T-helper 22 cell (primary cell): ENCODE measurements around the gene TRIM68.

Source experiments
- DNase-seq: peaks from one replicate; pipeline ENCODE4 v3.0.0-alpha.2; 2020; ENCODE audit warnings: low read depth

Gene TRIM68, protein sequence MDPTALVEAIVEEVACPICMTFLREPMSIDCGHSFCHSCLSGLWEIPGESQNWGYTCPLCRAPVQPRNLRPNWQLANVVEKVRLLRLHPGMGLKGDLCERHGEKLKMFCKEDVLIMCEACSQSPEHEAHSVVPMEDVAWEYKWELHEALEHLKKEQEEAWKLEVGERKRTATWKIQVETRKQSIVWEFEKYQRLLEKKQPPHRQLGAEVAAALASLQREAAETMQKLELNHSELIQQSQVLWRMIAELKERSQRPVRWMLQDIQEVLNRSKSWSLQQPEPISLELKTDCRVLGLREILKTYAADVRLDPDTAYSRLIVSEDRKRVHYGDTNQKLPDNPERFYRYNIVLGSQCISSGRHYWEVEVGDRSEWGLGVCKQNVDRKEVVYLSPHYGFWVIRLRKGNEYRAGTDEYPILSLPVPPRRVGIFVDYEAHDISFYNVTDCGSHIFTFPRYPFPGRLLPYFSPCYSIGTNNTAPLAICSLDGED

DNA sequence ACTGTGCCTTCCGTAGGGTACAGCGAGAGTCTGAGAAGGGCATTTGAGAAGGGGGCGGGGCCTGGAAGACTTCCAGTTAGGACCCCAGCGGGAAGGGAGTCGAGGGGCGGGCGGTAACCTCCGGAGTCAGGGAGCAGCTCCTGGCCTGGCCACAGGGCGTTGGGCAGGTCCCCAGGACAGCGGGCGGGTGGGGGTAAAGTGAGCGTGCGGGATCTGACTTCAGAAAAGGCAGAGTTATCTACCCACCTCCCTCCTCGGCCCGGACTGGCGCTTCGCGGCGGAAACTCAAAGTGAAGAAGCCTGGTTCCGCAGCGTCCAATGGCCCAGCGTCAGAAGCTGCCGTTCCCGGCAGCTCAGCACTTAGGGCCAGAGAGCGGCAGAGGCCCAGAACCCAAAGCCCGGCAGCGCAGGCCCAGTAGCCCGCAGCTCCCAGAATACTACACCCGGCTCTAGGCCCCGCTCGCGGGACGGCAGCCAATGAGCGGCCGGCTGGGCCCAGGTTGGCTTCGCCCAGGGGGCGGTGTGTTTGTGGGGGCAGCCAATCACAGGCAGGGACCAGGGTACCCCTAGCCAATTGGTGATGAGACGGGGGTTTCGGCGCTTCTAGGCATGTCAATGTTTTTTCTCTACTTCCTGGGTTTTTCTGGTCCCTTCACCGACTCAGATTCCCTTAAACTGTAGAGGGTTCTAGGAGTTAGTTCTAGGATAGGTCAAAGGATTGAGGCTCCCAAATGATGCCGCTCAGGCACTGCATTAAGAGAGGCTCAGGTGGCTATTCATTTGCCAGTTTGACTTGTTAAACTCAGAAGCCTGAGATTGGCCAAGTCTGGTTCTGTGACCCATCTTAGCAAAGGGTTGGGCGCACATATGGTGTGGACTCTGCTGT lies at the start of gene TRIM68:
Gene TRIM68, minus strand, starts transcription at position 451 of the 886 bp plus-strand sequence. CDS start 2,727 bp downstream, outside the sequence.
- DNase-seq, result peak; percentile 87

DNA sequence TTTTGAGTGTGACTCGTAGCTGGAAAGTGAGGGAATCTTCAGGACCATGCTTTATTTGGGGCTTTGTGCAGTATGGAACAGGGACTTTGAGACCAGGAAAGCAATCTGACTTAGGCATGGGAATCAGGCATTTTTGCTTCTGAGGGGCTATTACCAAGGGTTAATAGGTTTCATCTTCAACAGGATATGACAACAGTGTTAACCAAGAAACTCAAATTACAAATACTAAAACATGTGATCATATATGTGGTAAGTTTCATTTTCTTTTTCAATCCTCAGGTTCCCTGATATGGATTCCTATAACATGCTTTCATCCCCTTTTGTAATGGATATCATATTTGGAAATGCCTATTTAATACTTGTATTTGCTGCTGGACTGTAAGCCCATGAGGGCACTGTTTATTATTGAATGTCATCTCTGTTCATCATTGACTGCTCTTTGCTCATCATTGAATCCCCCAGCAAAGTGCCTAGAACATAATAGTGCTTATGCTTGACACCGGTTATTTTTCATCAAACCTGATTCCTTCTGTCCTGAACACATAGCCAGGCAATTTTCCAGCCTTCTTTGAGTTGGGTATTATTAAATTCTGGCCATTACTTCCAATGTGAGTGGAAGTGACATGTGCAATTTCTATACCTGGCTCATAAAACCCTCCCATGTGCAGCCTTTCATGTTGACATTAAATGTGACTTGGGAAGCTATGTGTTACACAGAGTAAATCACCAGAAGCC lies 46.8 kb upstream of the TRIM68 start:
- no peak for DNase-seq

DNA sequence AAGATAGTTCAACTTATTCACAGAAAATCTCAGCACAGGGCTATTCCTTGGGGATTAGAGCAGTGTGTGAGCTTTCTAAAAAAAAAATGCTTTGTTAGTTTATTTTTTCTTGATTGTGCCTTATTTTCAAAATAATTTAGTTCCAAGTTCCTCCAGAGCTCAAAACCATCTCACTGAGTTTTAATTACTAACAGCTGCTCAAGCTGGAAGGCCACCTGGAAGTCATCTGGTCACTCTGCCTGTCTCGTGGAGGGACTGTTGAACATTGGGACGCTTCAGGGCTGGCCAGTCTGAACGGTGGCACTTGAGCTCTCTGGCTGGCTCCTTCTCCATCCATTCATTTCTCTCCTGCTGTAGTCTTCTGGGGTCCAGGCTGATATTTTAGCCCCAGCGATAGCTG lies 39.7 kb upstream of the TRIM68 start:
- DNase-seq, result no peak

DNA sequence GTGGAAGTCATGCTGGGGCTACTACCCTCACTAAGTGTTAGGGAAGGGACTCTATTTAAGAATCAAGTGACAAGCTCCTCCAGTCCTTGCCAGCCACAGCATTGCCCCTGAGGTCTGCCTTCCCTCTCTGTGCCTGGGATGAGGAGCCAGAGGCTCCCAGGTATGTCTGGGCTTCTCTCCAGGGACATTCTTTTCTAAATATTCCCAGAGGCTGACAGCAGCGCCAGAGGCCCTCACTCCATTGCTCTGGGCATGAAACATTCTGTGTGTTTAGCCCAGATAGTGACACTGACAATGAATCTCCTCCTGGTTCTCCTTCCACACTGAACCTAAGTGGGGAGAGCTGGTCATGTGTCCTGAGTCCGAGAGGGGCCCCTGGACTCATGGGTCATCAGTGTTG lies 37.9 kb upstream of the TRIM68 start:
- no peak for DNase-seq

DNA sequence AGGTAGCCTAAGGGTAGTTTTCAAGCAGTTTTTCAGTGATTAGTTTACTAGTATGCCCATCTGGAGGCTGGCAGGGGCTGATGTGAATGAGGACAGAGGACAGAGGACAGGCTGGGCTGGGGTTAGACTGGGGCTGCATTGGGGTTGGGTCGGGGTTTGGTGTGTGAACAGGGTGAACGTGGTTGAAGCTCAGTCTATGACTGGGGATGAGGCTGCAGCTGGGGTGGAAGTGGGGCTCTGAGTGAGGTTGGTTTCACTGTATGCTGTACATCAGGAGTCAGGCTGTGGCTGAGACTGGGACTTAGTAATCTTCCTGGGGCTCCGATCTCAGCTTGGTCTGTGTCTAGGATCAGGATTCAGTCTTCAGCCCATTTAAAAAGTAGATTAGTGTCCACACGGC lies 36.2 kb upstream of the TRIM68 start:
- DNase-seq, result no peak

DNA sequence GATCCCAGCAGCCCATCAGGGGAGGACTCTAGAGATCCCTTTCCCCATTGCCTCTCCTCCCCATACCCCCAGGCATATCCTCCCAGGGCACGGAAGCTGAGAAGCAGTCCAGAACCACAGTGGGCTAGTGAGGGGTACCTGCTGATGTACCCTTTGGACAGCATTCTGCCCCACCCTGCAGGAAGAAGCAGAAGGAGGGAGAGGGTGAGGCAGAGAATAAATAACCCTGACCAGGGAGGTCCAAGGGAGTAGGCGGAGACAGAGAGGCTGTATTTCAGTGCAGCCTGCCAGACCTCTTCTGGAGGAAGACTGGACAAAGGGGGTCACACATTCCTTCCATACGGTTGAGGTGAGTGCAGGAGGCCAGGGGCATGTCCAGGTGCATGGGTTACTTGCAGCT lies 35.7 kb upstream of the TRIM68 start, which contains the start of gene OR51E1:
Gene OR51E1, plus strand, starts transcription at position 301 of the 400 bp plus-strand sequence. CDS start 8,545 bp downstream, outside the sequence.
- DNase-seq, result no peak

DNA sequence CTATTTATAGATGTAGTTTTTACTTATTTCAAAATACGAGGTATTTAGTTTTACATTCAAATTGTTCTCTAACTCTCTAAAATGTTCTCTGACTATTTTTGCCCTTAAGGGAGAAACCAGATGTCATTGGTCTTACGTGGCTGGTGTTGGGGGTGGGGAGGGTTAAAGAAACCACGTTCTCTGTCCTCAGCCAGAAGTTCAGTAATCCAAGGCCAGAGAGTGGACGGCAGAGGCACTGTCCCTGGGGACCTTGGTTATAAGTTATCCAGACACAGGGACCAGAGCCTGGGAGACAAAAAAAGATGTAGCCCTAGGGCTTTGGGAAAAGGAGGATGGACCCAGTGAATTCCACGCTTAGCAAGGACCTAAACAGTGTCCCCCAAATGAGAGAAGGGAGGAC lies 35.0 kb upstream of the TRIM68 start:
- no peak for DNase-seq

DNA sequence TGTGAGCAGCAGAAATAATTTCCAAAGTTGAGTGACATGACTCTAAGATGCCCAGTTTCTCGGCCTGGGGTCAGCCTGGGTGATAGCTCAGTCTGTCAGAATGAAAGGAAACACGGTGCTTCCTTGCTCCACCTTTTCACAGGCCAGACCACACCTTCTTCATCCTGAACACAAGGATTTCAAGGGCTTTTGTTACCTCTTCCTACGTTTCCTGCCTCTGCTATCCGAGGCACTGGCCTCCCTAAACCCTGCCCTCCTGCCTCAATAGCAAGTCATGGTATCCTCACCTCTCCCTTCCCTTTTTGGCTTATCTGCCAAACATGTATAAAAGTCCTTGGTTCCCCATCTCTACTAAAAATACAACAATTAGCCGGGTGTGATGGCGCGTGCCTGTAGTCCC lies 34.0 kb upstream of the TRIM68 start:
- no peak for DNase-seq

DNA sequence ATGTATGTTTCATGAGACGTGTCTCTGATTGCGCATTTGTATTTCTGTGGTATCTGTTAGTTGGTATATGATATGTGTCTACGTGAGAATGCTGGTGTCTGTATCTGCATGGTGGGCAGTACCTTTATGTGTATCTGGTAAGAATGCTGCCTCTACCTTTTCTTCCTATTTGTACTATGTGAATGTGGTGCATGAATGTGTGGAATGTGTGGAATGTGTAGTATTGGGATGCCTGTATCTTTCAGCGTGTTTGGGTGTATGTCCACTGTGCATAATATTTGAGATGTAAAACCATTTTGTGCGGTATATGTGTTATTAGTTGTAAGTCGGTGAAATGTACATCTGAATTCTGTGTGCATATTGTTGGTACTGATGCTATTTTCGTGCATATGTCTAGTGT lies 33.5 kb upstream of the TRIM68 start:
- DNase-seq, result no peak

DNA sequence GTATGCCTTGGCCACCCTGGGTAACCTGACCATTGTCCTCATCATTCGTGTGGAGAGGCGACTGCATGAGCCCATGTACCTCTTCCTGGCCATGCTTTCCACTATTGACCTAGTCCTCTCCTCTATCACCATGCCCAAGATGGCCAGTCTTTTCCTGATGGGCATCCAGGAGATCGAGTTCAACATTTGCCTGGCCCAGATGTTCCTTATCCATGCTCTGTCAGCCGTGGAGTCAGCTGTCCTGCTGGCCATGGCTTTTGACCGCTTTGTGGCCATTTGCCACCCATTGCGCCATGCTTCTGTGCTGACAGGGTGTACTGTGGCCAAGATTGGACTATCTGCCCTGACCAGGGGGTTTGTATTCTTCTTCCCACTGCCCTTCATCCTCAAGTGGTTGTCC lies 31.9 kb upstream of the TRIM68 start:
- no peak for DNase-seq

DNA sequence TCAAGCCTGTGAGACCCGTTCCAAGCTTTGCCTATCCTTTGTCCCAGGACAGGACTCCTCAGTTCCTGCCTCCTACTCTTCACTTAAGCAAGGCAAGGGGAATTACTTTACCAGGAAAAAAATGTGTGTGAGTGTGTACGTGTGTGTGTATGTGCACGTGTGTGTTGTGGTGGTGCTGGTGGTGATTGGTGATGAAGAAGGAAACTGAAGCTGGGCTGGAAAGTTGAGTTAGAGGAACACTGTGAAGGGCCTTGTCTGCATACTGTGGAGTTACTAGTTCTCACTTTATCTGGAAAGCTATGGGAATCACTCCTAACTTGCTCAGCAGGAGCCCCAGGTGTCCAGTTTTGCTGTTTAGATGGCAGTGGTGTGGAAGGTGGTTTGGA lies 29.6 kb upstream of the TRIM68 start:
- no peak for DNase-seq

DNA sequence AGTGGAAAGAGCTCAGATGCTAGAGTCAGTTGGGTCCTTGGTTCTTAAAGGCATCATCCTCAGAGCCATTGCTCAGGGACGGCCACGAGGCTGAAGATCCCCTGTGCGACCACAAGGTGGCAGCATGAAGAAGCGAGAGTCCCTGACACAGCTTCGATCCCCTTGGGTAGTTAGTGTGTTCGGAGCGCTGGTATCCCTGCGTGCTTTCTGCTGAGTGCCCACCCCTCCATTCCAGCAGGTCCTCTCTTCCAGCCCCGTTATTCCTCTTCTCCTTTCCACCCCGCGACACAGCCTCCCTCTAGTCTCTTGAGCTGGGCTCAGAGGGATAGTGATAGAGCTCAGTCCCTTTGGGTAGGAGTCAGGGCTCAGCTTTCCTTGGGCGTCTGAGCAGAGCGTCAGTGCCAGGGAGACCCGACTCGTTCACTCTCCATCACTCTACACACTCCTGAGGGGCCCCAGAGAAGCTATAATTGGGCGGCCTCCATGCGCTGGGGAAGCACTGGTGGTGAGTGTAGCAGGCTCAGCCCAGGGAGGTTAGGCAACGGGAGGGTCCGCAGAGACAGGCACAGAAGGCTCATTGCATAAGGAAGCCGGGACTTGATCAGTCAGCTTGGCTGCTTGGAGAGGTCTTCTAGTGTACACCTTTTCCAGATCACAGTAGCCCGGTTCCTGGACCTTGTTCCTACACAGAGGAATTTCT lies 29.1 kb upstream of the TRIM68 start, which contains the start of gene OR51D1:
Gene OR51D1, plus strand, starts transcription at position 516 of the 700 bp plus-strand sequence. CDS start 2,314 bp downstream, outside the sequence.
- DNase-seq, result peak; percentile 4

DNA sequence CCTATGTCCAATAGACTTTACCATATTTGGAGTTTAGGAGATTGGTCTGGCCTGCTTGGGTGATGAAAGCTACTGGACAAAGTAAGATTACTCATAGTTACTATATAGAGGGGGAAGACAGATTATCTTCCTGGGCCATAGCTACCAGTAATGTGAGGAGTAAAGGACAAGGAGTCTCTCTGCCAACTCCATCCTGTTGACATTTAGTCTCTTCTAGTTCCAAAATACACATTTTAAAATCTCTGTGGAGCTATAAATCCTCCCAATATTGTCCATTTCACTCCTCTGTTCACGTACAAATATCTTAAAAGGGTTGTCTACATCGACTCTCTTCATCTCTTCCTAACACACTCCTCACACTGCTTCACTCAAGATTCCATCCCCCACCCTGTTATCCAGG lies 28.1 kb upstream of the TRIM68 start:
- no peak for DNase-seq

DNA sequence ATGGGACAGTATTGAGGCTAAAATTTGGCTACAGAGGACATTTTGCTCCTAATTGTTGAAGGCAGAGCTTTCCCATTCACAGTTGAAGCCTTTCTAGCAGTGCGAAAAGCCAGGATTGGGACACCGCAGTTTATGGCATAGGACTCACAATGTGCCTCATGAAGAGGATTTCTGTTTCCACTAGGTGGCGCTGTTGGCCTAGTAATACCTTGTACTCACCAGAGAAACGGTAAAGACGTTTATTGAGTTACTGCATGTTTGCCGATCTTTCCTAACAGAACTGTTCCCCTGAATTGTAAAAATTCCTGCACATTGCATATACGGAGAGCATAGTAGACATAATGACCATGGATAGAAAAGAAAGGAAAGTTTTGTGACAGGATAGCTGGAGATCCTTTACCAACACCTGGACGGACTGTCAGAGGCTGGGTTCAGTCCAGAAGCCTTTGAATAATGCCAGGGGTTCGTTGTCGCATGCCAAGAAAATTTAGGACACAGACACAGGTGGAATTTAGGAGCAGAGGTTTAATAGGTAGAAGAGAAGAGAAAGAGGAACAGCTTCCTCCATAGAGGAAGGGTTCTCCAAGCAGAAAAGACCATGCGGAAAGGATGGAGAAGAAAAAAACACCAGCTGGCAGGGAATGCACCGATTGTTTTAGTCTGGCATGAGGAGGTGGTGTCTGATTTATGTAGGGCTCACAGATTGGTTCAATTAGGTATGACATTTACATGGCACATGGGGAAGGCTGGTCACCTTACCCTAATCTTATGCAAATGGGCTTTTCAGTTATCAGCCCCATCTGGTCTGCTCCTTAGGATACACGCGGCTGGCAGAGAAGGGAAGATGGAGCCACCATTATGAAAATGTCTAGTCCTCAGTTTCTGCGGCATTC lies 18.4 kb upstream of the TRIM68 start:
- no peak for DNase-seq

DNA sequence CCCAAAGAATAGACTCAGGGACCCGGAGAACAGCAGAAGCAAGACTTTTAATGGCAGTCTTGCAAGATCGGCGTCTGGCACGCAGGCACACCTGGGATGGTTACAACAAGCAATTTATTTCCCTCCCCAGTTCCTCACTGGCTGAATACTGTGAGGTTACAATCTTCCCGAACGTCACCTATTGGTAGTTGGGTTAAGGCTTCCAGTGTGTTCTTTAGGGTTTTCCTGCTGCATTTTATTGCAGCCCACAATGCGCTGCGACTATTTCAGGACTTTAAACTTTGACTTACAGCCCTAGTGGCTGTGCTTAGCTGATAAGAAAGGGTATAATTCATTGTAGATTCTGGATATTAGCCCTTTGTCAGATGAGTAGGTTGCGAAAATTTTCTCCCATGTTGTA lies 11.5 kb upstream of the TRIM68 start:
- no peak for DNase-seq

DNA sequence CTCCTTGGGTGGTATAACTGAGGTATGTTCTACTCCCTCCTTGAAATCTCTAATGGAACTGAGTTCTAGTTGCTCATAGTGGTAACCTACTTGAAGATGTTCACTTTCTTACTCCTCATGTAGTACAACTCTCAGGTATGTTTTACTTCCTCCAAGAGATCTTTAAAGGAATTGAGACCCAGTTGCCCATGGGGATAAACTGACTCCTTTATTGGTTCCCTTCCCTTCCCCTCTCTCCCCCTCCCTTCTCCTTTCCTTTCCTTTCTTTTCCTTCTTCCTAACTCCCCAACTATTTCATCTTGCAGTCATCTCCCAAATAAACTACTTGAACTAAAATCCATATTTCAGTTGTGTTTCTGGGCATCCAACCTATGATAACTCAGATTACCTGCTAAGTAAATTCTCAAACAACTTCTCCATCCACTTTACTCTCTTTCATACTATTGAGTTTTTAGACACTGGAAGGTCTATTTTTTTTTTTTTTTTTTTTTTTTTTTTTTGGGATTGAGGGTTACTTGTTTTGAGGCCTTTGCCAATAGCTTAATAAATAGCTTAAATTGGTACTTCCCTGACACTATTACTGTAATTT lies 7.9 kb upstream of the TRIM68 start:
- DNase-seq, result no peak

DNA sequence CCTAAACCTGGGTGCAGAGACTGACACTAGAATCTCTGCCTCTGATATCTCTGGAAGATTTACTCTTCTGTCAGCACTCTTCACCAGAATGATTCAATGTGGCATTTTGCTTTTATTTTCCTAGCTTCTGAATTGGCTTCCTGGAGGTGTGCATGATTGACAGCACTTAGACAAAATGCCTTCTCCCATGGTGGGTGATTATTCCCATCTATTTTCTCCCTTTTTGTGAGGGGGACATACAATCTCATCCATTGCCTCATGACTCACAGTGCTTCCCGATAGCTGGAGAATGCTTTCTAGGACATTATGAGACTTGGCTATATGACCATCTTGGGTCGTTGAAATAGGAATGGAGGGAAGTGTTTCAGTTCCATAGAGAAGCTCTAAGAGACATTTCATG lies 4.0 kb upstream of the TRIM68 start:
- DNase-seq, result no peak

DNA sequence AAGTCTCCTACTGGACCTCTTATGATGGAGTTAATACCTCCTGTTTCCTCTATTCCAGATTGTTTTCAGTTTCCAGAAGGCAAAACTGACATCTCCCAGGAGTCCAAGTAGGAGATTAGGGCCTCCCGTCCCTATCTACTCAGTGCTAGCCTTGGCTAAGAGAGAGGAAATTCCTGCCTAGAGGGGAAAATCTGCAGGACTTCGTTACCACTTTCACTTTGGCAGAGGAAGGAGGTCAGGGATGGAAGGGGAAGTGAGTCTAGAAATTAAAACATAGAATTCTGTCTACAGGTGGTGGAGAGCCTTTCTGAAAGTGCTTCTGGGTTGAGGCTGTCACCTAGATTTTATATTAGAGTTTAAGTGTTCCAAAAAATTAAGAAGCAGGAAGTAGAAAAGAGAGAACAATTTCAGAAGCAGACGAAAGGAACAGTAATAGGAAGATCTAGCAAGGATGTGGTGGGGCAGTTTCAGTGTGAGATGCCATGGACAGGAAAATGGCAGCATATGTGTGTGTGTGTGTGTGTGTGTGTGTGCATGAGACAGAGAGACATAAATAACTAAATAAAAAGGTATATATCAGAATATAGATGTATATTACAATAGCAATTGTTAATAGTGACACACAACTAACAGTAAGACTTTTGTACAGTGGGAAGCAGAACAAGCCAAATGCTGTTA lies 2.4 kb upstream of the TRIM68 start:
- DNase-seq, result no peak

DNA sequence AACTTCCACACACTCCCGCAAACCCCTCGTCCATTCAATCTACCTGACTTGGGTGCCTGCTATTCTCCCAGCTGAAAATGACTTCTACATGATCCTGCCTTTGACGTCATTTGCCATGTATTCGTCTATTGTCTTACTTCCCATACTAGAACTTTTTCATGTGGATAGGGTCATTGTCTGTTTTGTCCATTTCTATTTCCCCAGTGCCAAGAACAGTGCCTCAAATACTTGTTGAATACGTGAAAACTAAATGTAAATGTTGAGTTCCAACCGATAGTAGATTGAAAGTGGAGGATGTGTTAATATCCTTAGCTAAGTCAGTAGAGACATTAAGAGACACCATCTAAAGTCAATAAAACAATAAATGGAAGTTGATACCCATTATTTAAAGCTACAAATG lies 935 bp downstream of the TRIM68 start:
- DNase-seq, result no peak
